Heart left ventricle (tissue), 16 donors: ENCODE measurements around the gene NNAT. TPM values are rescaled to one million over a fixed set of nuclear protein-coding genes. Genes with fewer than 3 reads are reported as not detected.
"Not testable (repeated sequence)": the region's sequence is repeated elsewhere in the genome, so short reads cannot be mapped to it uniquely, and the experiment has no call there.

Source experiments
- ATAC-seq, 4 donors: fragments of 200-7000 bp; cut with Tn5 transposase; one replicate each; pipeline ENCODE4 v1.9.1; 2020 to 2022; ENCODE audit warnings: moderate library complexity in 4 of 4, mild to moderate bottlenecking in 3 of 4, moderate number of reproducible peaks in 1 of 4
- DNase-seq, 5 donors: peaks; one replicate each; pipeline ENCODE4 v3.0.0-alpha.2; 2020
- H3K27ac ChIP-seq, 12 donors: fragments of 200-600 bp; sonication (generic) in 4 of 12; one replicate each; pipeline versions ENCODE4 v1.5.0 to v1.8.0; 2016 to 2022; ENCODE audit warnings: mild to moderate bottlenecking in 2 of 12
- H3K27me3 ChIP-seq, 9 donors: fragments of 200-600 bp; sonication (generic) in 2 of 9; one replicate each; pipeline versions ENCODE4 v1.5.1 to v1.8.0; 2016 to 2022; ENCODE audit warnings: mild to moderate bottlenecking in 3 of 9
- H3K36me3 ChIP-seq, 9 donors: fragments of 200-600 bp; sonication (generic) in 2 of 9; one replicate each; pipeline versions ENCODE4 v1.5.0 to v1.8.0; 2018 to 2022; ENCODE audit warnings: mild to moderate bottlenecking in 2 of 9
- H3K4me1 ChIP-seq, 12 donors: fragments of 200-600 bp; sonication (generic) in 4 of 12; one replicate each; pipeline versions ENCODE4 v1.5.0 to v1.8.0; 2016 to 2022; ENCODE audit warnings: mild to moderate bottlenecking in 3 of 12
- H3K4me3 ChIP-seq, 12 donors: fragments of 200-600 bp; sonication (generic) in 4 of 12; one replicate each; pipeline versions ENCODE4 v1.5.0 to v1.8.0; 2017 to 2022; ENCODE audit warnings: mild to moderate bottlenecking in 9 of 12, moderate library complexity in 4 of 12
- H3K9me3 ChIP-seq, 12 donors: fragments of 200-600 bp; sonication (generic) in 4 of 12; one replicate each; pipeline versions ENCODE4 v1.5.0 to v1.8.0; 2016 to 2022; ENCODE audit warnings: mild to moderate bottlenecking in 1 of 12
- POLR2A ChIP-seq, 2 donors: fragments of 450-650 bp; IDR thresholded peaks; one replicate each; pipeline ENCODE4 v1.6.1; 2017; ENCODE audit warnings: antibody characterized with exemption in 2 of 2, mild to moderate bottlenecking in 2 of 2, moderate library complexity in 2 of 2
- WGBS, 4 donors: extraction: QIAGEN DNeasy Blood & Tissue Kit in 2 of 4; methylation state at CpG; one replicate each; pipeline versions ENCODE4 v1.1.5 to v1.1.7; 2013 to 2018; 5-methylcytosine and 5-hydroxymethylcytosine counted together
- intact Hi-C, 10 donors: fragments of 100-400 bp; cut with DNase I; formaldehyde crosslinking; loops; one replicate each; pipeline versions ENCODE4 v1.11.1 to v1.14.2; 2022
- long read RNA-seq, 3 donors: library from polyadenylated mRNA; unstranded; transcript quantifications; one replicate each; pipeline ENCODE4 v2.0.0, GENCODE V29; 2020 to 2021
- polyA plus RNA-seq, 2 donors: library from polyadenylated mRNA; stranded (reverse); fragments of 200-250 nt; gene quantifications; one replicate each; pipeline ENCODE4 v1.2.3, GENCODE V29; 2013
- total RNA-seq, 9 donors: library from RNA; depleted of rRNA in 2 of 9; stranded (reverse); fragments of >200 nt in 2 of 9; fragmentation: NEBNext Ultra II Directional in 3 of 9; extraction: Animal tissue kit (Norgen Biotek cat#: 25700) in 3 of 9; gene quantifications; one replicate each; pipeline versions ENCODE4 v1.1.0 to v1.2.4, GENCODE V29; 2016 to 2023
- TF ChIP-seq, protein P1 (sequence below), 12 donors: fragments of 200-600 bp; sonication (generic) in 4 of 12; IDR thresholded peaks; one replicate each; pipeline versions ENCODE4 v1.5.0 to v1.8.0; 2018 to 2022; ENCODE audit warnings: antibody characterized with exemption in 12 of 12, mild to moderate bottlenecking in 5 of 12
- donor health status: ischemic (EF 13 %, LVEDD 7.1; RV severe dilation, severe dysfunction).
- donor health status: healthy with polysubstance abuse.
- donor health status: DM: no; HTN: yes; CAD: no.
- donor health status: DM: no; HTN: no; CAD: no.
- donor health status: ischemic (EF 25% LVEDD 6.9; RV normal size, moderate dysfunction).
- donor health status: ischemic (EF 25% LVEDD 5.7; RV mildly dilated, moderate dysfunction).
- donor health status: healthy.
- donor health status: DM: yes; HTN: yes; CAD: no.
- donor health status: ischemic (EF 35%, LVEDD 5.7; RV mildly dilated, moderate dysfunction).
- donor health status: nonischemic (EF 11% LVEDD 7.7; RV severe dilation, severe dysfunction).
- donor health status: DM: yes; HTN: yes; CAD: no.
- donor health status: PGD.
- donor health status: ischemic (EF 29% LVEDD 5.4; RV normal size, mild dysfunction).
- donor health status: nonischemic (EF 23%, LVEDD 6.1; RV moderate dilation, normal function).

NNAT gene
- total RNA-seq = 1 to 10 TPM in 1 of 9 donors, under 1 TPM in 3, not detected in 5; 0.24 to 4.6 (median 0.57) TPM
- polyA plus RNA-seq = 1 to 10 TPM in 1 of 2 donors, under 1 TPM in 1; 0.23 to 1.1 TPM
- long read RNA-seq, donor 1, partial matches to known transcripts = 0 of 1 reads
- long read RNA-seq, donor 1, other reads (novel, unspliced or antisense) = 1 of 1 reads
- long read RNA-seq, donor 2, partial matches to known transcripts = 0 of 1 reads
- long read RNA-seq, donor 2, other reads (novel, unspliced or antisense) = 1 of 1 reads
- long read RNA-seq, donor 3, partial matches to known transcripts = 0 of 1 reads
- long read RNA-seq, donor 3, other reads (novel, unspliced or antisense) = 1 of 1 reads

DNA sequence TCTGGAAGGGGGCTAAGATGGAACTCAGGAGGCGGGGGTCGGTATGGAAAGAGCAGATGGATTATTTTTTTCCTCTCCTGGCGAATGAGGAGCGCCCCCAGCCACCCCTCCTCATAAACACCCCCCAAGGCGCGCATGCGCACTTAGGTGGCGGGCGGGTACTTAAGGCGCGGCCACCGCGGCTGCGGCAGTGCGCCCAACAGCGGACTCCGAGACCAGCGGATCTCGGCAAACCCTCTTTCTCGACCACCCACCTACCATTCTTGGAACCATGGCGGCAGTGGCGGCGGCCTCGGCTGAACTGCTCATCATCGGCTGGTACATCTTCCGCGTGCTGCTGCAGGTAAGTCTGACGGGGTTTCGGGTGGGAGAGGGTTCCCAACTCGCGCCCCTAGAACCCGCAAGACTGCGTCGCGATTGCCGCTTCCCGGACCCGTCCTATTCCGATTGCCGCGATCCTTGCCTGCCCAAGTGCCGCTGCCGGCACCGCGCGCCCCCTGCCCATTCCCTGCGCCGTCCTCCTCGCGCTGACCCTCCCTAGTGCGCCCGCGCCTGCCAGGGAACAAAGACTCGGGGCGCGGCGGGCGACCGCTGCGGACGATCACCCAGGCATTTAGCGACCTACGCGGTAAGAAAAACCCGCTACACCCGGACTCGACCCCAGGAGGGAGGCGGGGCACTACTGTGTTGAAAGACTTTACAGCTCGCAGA lies at the start of gene NNAT:
NNAT (plus strand) TSS at position 190 of the 711 bp plus-strand sequence; CDS start at position 272, 82 bp downstream.
- 70 to 78% (median 74%) methylated on average over 53 to 69 of the region's 69 CpGs for WGBS, 4 donors
- DNase-seq (no peak), ATAC-seq (no peak)
- Histone ChIP-seq H3K9me3 (no peaks in the 10 kb centered on the region), H3K36me3 (peaks cover 0 to 32% (median 14%) of the 10 kb centered on the region in 9 donors), H3K4me1 (peaks cover 3 to 96% (median 74%) of the 10 kb centered on the region in 12 donors), H3K4me3 (peak within 1 kb of the TSS in 6 of 12 donors; percentile 11 to 29 (median 22)), H3K27me3 (no peaks in the 10 kb centered on the region), H3K27ac (peak within 1 kb of the TSS in 2 of 12 donors; percentile 53 to 82)
- intact Hi-C loops = loop anchor here in 1 of 10 donors (10.0 kb wide), 1 partner anchor 116 kb away; no protein-coding TSS in a partner anchor
- TF ChIP-seq, protein P1, sequence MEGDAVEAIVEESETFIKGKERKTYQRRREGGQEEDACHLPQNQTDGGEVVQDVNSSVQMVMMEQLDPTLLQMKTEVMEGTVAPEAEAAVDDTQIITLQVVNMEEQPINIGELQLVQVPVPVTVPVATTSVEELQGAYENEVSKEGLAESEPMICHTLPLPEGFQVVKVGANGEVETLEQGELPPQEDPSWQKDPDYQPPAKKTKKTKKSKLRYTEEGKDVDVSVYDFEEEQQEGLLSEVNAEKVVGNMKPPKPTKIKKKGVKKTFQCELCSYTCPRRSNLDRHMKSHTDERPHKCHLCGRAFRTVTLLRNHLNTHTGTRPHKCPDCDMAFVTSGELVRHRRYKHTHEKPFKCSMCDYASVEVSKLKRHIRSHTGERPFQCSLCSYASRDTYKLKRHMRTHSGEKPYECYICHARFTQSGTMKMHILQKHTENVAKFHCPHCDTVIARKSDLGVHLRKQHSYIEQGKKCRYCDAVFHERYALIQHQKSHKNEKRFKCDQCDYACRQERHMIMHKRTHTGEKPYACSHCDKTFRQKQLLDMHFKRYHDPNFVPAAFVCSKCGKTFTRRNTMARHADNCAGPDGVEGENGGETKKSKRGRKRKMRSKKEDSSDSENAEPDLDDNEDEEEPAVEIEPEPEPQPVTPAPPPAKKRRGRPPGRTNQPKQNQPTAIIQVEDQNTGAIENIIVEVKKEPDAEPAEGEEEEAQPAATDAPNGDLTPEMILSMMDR (IDR thresholded peaks at IDR 0.05) = no peak
- TF ChIP-seq POLR2A (IDR thresholded peaks at IDR 0.05) = no peak

GRCh38 chr20:37471741-37472235 lies 49.3 kb upstream of the NNAT start:
- no peaks in the 10 kb centered on the region for H3K4me1 ChIP-seq
- no peak overlapping the region for H3K27ac ChIP-seq
- ATAC-seq (no peak), DNase-seq (no peak)
- no peaks in the 10 kb centered on the region for H3K9me3 ChIP-seq
- no peak for TF ChIP-seq POLR2A (IDR thresholded peaks at IDR 0.05)
- TF ChIP-seq, protein P1 (IDR thresholded peaks at IDR 0.05) = no peak
- intact Hi-C loops = no loop called here
- no peaks in the 10 kb centered on the region for H3K27me3 ChIP-seq
- no peak overlapping the region for H3K4me3 ChIP-seq
- no peaks in the 10 kb centered on the region for H3K36me3 ChIP-seq
- 76 to 82% (median 79%) methylated on average over 7 of the region's 7 CpGs for WGBS, 4 donors

- H3K27me3 ChIP-seq = not testable (repeated sequence)
These were observed 48.6 kb upstream of the NNAT start for GRCh38 chr20:37472435-37472834.

DNA sequence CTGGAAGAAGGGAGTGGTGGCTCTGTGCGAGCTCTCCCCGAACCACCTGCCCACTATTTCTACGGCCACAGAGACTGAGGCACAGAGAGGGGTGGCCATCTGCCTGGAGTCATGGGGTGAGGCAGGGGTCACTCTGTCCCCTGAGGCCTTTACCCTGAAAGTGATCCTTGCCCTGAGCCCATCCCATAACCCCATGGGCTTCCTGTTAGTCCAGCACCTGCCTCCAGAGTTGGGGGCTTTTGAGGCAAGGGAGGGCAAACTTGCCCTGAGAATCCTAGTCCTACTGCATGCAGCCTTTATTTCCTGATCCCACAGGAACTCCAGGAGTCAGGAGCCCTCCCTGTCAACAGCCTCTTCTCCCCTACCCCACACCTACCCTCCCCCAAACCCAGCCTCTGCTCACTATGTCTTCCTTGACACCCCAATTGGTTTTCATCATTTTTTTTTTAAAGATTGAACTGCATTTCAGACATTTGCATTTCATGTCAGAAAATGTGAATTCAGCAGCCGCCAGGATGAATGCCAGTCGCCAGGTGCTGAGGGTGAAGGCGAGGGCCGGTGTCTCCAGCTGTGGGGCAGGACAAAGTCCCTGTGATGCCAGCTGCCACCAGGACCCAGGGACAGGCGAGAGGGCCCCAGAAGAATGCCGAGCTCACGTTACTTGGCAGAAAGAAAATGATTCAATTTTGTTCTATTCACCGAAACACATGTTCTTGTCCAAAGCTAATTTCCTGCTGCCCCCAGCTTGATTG lies 47.6 kb upstream of the NNAT start:
- TF ChIP-seq, protein P1 (IDR thresholded peaks at IDR 0.05) = no peak
- TF ChIP-seq POLR2A (IDR thresholded peaks at IDR 0.05) = no peak
- no peak for DNase-seq

More at GRCh38 chr20:37472435-37472834, 48.6 kb upstream of the NNAT start:
- H3K9me3 ChIP-seq, H3K36me3 ChIP-seq, H3K27ac ChIP-seq, H3K4me3 ChIP-seq, ATAC-seq, DNase-seq, intact Hi-C loops, H3K4me1 ChIP-seq: not testable (repeated sequence)
- 86 to 93% (median 90%) methylated on average over 6 of the region's 6 CpGs for WGBS, 4 donors

More for the DNA sequence above, 47.6 kb upstream of the NNAT start:
- H3K4me1 ChIP-seq = no peaks in the 10 kb centered on the region
- intact Hi-C loops = no loop called here
- H3K36me3 ChIP-seq = no peaks in the 10 kb centered on the region
- H3K4me3 ChIP-seq = no peak overlapping the region
- no peak overlapping the region for H3K27ac ChIP-seq
- ATAC-seq = no peak
- no peaks in the 10 kb centered on the region for H3K9me3 ChIP-seq
- WGBS, 4 donors = 76 to 90% (median 86%) methylated on average over 8 to 11 of the region's 11 CpGs
- H3K27me3 ChIP-seq = peaks cover 0 to 3% (median 0%) of the 10 kb centered on the region in 9 donors
